ENCODE data around the gene CHEK1.

Gene CHEK1

DNA sequence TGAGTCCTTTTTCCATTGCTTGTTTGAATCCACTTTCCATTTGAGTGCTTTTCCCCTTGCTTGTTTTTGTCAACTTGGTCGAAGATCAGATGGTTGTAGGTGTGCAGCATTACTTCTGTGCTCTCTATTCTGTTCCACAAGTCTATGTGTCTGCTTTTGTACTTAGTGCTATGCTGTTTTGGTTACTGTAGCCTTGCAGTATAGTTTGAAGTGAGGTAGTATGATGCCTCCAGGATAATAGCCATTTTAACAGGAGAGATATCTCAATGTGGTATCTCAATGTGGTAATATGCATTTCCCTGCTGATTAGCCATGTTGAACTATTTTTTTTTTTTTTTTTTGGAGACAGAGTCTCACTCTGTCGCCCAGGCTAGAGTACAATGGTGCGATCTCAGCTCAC is 38.9 kb downstream of the CHEK1 start:
- ChIA-PET POLR2A (no interaction called here), CTCF (no interaction called here)
- TF ChIP-seq, protein P1, sequence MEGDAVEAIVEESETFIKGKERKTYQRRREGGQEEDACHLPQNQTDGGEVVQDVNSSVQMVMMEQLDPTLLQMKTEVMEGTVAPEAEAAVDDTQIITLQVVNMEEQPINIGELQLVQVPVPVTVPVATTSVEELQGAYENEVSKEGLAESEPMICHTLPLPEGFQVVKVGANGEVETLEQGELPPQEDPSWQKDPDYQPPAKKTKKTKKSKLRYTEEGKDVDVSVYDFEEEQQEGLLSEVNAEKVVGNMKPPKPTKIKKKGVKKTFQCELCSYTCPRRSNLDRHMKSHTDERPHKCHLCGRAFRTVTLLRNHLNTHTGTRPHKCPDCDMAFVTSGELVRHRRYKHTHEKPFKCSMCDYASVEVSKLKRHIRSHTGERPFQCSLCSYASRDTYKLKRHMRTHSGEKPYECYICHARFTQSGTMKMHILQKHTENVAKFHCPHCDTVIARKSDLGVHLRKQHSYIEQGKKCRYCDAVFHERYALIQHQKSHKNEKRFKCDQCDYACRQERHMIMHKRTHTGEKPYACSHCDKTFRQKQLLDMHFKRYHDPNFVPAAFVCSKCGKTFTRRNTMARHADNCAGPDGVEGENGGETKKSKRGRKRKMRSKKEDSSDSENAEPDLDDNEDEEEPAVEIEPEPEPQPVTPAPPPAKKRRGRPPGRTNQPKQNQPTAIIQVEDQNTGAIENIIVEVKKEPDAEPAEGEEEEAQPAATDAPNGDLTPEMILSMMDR (IDR thresholded peaks at IDR 0.05; ENCODE audit: insufficient read depth, low read length, missing control alignments): no peak
- no peak overlapping the region for H3K4me3 ChIP-seq (ENCODE audit: low read depth, low read length)
- no peak for DNase-seq (ENCODE audit: low read depth, low spot score)

DNA sequence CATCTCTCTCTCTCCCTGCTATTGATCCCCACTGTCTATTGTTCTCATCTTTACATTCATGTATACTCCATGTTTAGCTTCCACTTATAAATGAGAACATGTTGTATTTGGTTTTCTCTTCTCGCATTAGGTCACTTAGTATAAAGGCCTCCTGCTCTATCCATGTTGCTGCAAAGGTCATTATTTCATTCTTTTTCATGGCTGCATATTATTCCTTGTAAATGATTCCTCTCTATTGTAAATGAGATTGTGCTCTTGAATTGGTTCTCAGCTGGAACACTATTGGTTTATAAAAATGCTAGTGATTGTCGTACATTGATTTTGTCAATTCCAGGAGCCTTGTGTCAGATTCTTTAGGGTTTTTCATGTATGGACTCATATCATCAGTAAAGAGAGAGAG is 42.2 kb downstream of the CHEK1 start:
- H3K4me3 ChIP-seq (ENCODE audit: low read depth, low read length): no peak overlapping the region
- POLR2A ChIA-PET: no interaction called here
- no peak for DNase-seq (ENCODE audit: low read depth, low spot score)
- TF ChIP-seq, protein P1 (IDR thresholded peaks at IDR 0.05; ENCODE audit: insufficient read depth, low read length, missing control alignments): no peak
- CTCF ChIA-PET: no interaction called here

DNA sequence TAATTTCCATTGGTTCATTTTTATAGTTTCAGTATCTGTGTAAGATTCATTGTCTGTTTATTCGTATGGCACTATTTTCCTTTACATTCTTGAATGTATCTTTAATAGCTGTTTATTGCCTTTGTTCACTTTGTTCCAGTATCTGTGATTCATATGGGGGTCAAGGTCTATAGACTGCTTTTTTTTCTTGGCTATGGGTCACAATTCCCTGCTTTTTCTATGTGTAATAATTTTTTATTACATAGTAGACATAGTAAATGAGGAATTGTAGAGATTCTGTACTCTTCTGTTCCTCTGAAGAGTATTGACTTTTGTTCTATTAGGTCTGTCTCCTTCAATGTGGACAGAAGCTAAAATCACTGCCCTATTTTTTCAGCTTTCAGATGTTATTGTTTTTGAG is 45.2 kb downstream of the CHEK1 start:
- H3K4me3 ChIP-seq (ENCODE audit: low read depth, low read length): no peak overlapping the region
- CTCF ChIA-PET: interaction anchor here (2.8 kb wide), 1 partner anchor 10 kb away, joined by 11 read pairs; the partner anchor contains the start of gene ACRV1
- TF ChIP-seq, protein P1 (IDR thresholded peaks at IDR 0.05; ENCODE audit: insufficient read depth, low read length, missing control alignments): no peak
- POLR2A ChIA-PET: no interaction called here
- no peak for DNase-seq (ENCODE audit: low read depth, low spot score)

DNA sequence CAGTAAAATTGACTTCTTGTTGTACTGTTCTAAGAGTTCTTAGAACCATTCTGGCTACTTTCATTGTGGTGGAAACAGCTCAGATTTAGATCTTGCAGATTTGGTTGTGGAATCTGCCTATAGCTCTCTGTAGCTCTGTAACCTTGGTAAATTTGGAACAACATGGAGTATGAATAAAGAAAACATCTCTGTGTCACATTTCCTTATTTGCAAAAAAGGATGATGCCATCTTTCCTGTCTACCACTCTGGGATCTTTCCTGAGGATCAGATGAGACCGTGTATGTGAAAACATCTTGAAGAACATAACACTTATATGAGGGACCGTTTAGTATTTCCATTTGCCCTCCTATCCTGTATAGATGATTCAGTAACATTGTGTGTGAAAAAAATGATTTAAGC is 46.6 kb downstream of the CHEK1 start:
- ChIA-PET CTCF (interaction anchor here (2.8 kb wide), 1 partner anchor 9 kb away, joined by 11 read pairs; the partner anchor contains the start of gene ACRV1), POLR2A (interaction anchor here (0.7 kb wide), 1 partner anchor 38 kb away, joined by 3 read pairs; no protein-coding TSS in a partner anchor)
- H3K4me3 ChIP-seq (ENCODE audit: low read depth, low read length): no peak overlapping the region
- TF ChIP-seq, protein P1 (IDR thresholded peaks at IDR 0.05; ENCODE audit: insufficient read depth, low read length, missing control alignments): no peak
- DNase-seq (ENCODE audit: low read depth, low spot score): no peak

DNA sequence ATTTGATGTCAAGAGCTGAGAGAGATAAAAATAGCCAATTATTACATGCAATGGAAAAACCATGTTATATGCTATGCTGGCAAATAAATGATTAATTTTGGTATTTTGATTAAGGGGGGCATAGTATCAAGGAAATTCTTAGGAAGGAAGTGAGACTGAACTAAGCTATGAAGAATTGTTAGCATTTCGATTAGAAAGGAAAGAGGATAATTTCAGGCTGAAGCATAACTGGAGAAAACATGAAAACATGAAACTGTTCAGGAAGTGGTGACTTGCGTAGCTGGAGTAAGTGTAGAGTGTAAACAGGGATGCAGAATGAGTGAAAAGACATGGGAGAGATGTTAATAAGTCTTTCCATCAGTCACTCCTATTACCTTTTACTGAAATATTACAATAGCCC is 49.2 kb downstream of the CHEK1 start:
- no peak for DNase-seq (ENCODE audit: low read depth, low spot score)
- TF ChIP-seq, protein P1 (IDR thresholded peaks at IDR 0.05; ENCODE audit: insufficient read depth, low read length, missing control alignments): no peak
- POLR2A ChIA-PET: no interaction called here
- no peak overlapping the region for H3K4me3 ChIP-seq (ENCODE audit: low read depth, low read length)
- CTCF ChIA-PET: interaction anchor here (1.2 kb wide), 1 partner anchor 10 kb away, joined by 4 read pairs; no protein-coding TSS in a partner anchor

DNA sequence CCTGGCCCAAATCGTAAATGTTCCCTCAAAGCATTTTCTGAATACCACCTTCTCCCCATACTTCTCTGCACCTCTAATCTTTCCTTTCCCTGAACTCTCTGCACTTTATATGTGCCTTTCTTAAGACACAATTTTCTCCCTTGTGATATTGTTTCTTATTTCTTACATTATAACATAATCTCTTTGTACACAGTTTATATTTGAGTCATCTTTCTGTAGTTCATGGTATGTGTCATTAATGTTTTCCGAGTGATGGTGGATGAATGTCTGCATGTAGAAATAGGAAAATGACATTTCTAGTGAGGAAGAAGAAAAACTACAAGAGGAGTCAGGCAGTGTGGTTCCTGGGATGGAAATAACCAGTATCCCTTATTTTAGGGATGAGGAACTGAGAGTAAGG is 50.2 kb downstream of the CHEK1 start:
- TF ChIP-seq, protein P1 (IDR thresholded peaks at IDR 0.05; ENCODE audit: insufficient read depth, low read length, missing control alignments): no peak
- ChIA-PET CTCF (interaction anchor here (1.2 kb wide), 1 partner anchor 9 kb away, joined by 4 read pairs; no protein-coding TSS in a partner anchor), POLR2A (no interaction called here)
- H3K4me3 ChIP-seq (ENCODE audit: low read depth, low read length): no peak overlapping the region
- DNase-seq (ENCODE audit: low read depth, low spot score): no peak

All from AG04449 (cell line).